Endometrium (tissue), 2 donors: ENCODE data around the gene SLC44A5.
"Not testable (repeated sequence)": the region's sequence is repeated elsewhere in the genome, so short reads cannot be mapped to it uniquely, and the experiment has no call there.

Experiments
- FAIRE-seq: peaks from 2 replicates; lab custom pipeline; 2012; peaks lifted over from hg19 to GRCh38; lab: Jason Lieb, UNC
- donor health status: control.
- donor health status: control.

SLC44A5 gene

DNA sequence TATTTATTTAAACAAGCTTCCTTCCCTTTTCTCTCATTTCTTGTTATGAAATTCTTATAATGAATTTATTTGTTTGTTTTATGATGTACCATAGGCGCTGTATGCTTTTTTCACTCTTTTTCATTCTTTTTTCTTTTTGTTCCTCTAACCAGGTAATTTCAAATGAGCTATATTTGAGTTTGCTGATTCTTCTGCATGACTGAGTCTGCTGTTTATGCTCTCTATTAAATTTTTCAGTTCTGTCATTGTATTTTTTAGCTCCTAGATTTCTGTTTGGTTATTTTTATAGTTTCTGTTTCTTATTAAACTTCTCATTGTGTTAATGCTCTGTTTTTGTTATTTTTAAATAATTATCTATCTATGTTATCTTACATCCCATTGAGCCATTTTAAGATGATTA is 244.3 kb downstream of the SLC44A5 start:
- no peak for FAIRE-seq

DNA sequence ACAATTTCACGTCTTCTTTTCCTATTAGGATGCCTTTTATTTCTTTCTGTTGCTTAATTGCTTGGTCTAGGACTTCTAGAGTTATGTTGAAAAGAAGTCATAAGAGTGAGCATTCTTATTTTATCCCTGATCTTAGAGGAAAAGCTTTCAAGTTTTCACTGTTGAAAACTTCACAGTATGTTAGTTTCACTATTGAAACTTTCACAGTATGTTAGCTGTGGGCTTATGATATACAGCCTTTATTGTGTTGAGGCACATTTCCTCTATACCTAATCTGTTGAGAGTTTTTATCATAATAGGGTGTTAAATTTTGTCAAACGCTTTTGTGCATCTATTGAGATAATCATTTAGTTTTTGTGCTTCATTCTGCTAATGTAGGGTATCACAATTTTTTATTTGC is 249.7 kb downstream of the SLC44A5 start:
- no peak for FAIRE-seq

DNA sequence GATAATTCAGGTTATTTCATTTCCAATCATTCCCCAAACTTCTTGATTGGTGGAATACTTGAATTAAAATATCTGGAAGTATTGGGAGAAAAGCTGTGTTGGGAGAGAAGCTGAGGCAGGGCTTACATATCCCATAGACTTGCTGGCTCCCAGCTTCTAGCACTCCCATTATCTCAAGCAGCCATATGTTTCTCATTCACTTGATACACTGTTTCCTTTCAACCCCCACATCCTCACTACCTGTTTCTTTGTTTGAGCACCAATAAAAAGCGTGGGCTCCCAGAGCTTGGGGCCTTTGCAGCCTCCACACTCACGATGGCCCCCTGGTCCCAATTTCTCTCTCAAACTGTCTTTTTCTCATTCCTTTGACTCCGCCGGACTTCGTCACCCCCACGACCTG is 256.6 kb downstream of the SLC44A5 start:
- FAIRE-seq: not testable (repeated sequence)

DNA sequence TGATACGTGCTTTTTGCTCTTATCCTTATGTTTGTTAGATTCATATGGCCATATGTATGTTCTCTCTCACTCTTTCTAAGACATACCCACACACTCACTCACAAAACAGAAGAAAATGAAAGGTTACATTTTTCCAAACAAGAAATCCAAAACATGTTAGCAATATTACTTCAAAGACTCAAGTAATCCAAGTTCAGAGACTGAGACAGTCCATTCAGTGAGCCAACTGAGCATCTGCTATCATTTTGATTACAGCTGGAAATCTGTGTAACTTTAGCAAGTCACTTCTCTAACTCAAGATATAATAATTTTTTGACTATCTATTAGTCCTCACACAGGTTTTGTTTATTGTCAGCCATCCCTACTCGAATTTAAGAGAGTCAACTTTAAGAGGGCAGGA is 257.9 kb downstream of the SLC44A5 start:
- no peak for FAIRE-seq

DNA sequence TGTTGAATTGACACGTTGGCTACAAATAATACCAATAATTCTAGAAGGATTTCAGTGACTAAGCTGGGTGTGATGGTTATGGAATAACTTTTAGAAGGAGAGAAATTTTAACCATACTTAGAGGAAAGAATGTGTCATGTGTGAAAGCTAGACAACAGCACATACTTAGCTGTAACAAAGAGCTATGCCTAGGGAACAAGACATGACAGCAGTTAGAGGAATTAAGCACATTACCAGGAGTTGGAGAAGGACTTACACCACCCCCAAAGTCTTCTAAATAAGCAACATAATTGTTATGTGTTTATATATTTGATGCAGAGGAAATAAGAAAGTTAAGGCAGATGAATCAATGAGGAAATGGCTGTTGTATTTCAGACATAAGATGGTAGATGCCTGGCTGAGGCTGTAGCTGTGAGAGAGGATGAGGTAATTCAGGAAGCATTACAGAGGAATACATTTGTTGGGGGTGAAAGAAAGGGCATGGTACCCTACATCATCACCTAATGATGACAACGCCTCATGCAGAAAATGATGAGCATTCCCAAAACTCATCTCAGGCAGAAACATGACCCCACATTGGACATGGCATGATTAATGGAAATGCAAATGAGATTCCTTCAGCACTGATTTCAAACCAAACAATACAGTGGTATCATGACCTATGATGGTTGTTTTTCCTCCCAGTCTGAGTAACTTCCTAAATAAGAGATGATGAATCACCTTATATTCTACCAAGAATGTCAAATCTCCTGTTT is 265.2 kb downstream of the SLC44A5 start:
- FAIRE-seq: no peak

DNA sequence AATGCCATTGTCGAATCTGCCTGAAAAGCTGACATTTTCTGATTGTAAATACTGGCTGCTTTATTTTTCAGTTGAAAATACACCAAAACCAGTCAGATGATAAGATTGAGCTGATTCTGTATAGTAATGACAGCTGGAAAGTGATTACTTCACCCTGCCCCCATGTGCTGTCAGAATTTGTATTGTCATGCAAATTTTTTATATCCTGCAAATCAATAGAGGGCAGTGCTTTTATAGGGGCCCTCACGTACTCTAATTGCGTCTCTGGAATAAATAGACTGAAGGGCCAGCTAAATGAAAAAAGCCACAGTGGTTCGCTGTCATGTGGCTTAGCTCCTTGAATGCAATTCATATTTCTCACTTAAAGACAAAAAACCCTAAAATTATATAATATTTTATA is 268.1 kb downstream of the SLC44A5 start:
- no peak for FAIRE-seq

DNA sequence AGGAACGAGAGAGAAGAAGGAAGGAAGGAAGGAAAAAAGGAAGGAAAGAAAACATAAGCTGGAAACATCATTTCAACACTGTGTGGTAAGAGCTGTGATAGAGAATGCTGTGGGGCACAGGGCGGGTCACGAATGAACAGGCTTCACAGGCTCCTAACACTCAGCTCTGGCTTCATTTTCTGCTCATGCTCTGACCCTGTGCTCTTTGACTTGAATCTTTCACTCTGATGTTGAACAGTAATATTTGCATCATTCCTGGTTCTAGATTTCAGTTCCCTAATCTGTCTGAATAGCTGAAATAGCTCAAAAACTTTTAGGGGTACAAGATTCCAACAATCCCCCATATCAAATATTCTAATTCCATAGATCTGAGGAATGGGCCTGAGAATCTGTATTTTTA is 269.4 kb downstream of the SLC44A5 start:
- FAIRE-seq: no peak

DNA sequence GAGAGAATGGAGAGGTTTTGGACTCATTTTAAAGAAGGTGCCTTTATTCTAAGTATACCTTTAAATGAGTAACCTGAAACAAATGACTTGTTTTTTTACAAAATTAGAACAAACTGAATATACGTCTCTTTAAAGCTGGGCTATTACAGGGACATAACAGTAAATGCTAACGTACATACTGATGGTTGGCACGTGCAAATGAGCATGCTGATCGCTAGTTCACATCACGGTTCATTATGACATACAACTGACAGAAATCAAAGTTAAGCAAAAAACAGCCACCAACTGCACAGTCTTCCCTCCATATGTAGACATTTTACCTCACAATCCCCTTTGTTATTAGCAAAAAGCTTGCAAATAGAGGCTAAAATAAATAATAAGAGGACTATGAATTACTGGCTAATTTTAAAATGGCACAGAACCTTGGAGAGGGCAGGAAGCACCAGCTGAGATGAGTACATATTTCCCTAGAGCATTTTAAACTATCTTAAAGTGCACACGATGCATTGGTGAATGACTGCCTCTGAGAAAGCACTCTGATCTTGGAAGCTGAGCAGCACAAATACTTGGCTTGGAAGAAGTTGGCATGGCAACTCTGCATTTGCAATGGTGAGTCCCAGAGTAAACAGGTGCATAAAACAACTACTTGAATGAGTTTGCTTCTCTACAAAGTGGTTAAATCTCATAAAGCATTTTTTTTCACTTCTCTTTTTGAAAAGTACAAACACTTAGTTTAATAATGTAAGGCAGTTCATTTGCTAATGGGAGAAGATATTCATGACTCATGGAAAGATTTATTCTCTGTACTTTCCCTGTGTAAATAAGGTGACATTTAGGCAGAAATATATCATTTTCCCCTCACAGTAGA is 272.1 kb downstream of the SLC44A5 start:
- no peak for FAIRE-seq

DNA sequence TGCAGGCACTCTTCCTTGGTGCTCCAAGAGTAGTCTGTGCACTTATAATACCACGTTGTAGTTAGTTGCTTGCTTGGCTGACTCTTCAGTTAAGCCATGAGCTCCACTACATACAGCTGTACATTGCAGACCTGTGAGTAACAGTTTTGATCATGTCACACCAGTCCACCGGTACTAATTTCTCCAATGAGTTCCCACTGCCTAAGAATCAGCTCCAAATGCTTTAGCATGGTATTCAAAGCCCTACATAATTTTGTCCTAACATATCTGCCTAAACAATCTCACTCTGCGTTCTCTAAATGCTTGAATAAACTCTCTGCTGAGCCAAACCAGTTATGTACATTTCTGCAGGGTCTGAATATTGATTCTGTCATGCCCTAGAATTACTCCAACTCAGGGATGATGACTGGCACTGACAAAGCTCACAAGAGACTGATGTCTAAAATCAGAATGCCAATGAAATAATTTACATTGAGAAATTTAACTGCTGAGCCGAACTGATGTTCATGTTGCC is 276.0 kb downstream of the SLC44A5 start:
- FAIRE-seq: no peak

DNA sequence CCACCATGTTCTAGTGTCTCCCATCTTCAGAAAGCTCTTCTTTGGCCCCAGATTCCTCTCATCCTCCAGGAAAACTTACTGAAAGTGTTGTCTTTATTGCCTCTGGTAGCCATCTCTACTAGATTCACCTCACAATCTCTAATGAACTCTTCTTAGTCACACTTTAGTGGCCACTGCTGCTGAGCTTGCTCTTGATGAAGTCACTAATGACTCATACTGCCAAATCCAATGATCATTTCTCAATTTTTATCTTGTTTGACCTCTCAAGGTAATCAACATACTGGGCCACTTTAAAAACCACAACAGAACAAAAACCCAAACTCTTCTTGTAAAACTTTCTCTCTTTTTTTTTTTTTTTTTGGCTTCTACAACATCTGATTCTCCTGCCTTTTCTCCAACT is 280.3 kb downstream of the SLC44A5 start:
- FAIRE-seq: no peak

DNA sequence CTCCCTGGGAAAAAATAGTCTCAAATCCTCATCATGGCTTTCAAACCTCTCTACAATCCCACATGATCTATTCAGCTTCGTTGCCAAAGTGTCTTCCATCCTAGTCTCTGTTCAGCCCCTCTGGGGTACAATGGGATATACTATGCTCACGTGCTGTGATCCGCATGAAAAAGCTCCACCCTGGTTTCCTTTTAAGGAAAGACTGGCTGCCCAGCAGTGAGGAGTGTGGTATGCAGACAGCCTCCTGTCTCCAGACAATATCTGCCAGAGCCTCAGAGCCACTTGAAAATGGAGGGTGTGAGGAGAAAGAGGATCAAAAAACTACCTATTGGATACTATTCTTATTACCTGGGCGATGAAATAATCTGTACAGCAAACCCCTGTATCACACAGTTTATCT is 282.2 kb downstream of the SLC44A5 start:
- FAIRE-seq: no peak

DNA sequence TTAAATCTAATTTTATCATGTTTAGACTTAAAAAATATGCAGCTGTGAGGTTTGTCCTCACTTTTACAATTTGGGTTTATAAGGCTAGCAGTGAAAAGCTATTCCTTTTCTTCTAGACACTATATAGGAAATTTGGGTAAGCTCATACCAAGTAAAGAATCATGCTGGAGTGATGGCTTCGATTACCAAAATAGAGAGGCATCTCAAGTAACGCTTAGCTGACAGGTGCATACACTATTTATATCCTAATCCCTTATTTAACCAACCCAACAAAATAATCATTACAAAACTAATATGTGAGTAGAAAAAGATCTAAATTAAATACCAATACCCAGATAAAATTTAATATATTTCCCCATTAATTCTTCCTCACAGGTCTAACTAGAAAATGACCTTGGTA is 283.5 kb downstream of the SLC44A5 start:
- FAIRE-seq: no peak

DNA sequence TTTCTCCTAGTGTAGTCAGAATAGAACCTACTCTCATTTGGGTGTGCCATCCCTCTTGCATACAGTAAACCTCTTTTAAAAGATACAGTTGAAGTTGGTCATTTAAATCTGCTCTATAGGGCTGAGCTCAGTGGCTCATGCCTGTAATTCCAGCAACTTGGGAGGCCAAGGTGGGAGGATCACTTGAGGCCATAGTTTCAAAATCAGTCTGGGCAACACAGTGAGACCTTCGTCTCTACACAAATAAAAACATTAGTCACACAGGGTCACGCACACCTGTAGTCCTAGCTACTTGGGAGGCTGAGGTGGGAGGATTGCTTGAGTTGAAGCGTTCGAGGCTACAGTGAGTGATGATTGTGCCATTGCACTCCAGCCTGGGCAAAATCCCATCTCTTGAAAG is 292.9 kb downstream of the SLC44A5 start:
- no peak for FAIRE-seq

DNA sequence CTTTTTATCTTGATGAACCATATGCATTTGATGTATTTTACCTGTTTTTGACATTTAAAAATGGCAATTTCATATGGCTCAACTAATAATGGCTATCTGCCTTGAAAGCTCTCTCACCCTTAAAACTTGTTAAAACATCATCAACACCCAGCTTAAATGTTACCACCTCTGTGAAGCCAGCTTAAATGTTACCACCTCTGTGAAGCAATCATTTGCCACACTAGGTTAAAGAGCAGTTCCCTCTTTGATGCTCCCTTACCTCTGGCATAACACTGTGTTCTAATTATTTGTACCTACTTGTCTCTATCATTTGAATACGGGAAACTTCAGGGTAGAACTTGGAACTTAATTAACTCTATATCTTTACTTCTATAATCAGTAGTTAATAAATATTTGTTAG is 294.7 kb downstream of the SLC44A5 start:
- no peak for FAIRE-seq

DNA sequence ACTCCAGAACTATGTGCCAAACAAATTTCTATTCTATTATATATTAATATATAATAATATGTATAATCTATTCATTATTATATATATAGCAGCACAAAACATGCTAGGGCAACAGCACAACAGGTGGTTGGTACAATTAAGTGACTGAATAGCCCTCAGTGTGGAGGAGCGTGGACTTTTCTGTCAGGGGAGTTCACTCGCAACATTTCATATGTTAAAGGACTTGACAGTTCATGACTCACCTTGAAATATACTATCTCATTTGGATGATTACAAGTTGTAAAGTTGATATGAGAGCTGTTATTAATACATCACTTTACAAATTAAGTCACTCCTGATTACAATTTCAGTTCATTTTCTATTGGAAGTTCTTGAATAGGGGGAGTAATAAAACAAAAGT is 298.3 kb downstream of the SLC44A5 start:
- FAIRE-seq: no peak

DNA sequence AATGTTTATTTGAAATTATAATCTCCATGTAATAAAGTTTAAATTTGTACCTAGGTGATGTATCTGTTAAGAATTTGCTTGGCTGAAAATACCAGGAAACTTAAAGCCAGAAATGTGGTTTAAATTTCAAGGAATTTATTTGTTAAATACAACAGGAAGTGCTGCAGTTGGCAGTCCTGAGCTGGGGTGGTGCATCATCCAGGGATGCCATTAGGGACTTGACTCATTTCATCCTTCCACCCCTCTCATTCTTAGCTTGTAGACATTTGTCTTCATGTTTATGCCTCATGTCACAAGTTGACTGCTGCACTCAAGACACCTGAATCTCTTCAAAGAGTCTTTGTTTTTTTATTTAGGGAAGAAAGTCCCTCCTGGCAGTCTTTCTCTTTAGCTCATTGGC is 300.8 kb downstream of the SLC44A5 start:
- no peak for FAIRE-seq

DNA sequence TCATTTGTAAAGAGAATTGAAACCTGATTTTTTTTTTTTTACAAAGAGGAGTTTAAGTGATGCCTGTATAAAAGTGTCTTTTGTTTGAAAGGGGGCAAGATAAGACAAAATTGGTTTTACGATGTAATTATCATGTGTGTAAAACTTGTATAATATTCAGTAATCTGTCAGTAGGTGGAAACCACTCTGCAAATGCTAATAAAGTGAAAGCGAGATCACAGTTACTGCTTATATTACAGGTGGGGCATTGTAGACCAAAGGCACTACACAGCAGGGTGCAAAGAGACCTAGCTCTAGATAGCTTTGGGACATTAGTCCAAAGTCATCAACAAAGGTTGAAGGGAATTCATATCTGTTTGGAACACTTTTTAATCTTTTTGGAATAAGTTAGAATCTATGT is 302.5 kb downstream of the SLC44A5 start:
- no peak for FAIRE-seq

DNA sequence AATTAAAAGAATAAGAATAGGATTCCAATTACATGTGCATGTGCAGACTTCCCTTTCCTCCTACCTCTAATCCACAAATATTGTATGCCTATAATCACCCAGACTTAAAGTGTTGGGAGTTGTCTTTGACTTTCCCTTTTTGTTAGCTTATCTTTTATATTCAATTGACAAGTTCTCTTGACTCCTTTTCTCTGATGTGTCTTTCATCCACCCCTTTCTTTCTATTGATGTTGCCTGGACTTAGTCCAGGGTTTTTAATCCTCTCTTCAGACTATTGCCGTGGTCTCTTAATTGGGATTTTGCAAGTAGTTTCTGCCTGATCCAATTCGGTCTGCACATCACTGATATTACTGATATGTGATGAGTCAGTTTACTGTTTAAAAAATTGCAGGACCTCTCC is 305.9 kb downstream of the SLC44A5 start:
- no peak for FAIRE-seq

DNA sequence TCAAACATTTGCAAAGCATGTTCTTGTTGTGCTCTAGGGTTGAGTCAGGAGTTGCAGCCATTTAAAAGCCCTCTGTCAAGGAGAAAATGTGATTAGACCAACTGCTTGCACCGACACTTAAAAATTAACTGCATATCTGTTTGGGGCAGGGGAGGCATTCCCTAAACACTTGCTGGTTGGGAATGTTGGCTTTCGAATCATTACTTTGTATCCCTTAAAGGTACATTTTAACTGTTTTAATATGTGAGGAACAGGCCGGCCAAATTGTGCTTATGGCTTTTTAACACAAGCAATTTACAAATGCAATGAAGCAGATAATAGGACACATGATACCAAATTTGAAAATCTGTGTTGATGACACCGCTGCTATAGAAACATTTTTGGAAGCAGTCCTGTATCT is 317.6 kb downstream of the SLC44A5 start:
- no peak for FAIRE-seq

DNA sequence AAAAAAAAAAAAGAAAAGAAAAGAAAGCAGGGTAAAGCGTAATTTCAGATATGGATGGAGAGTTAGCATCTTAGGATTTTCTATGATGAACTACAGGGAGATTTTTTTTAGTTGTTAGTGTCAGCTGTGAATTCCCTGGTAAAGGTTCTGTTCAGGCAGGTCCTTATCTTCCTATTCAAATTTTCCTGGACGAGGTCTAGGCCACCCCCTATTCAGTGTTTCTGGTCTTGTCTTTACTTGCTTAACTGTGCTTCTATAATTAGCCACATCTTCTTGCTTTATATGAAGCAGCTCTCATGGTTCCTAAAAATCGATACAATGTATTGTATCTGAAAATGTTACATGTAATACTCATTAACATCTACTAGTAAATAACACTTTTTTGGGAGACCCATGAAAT is 318.9 kb downstream of the SLC44A5 start:
- no peak for FAIRE-seq

DNA sequence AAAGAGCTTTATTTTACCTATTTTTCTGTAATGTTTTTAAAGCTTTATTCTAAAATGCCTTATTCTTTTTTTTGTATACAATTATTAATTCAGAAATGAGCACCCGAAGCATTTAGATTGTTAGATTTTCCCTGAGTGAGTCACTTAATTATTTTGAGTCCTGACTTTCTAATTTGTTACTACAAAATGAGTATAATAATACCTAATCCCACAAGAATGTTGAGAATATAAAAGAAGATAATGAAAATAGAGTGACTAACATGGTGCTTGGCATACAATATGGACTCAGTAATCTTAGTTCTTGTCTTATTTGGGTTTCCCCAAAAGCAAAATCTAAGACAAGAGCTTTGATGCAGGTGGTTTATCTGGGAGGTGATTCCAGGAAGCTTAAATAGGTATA is 334.5 kb downstream of the SLC44A5 start:
- FAIRE-seq: no peak

DNA sequence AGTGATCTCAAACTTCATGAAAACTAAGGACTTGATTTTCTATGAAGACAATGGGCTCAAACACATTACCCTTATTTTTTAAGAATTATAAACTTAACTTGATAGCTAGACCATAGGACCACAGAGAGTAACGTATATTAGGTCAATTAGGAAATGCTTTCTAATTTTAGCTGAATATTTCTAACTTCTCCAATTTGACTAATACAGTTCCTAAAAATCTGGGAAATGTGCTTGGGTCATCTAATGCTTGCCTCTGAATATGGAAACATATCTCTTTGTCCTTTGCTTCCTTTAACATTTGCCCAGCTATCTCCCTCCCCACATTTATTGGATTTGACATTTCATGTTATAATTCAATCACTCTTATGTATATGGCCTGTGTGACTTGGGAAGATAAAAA is 335.3 kb downstream of the SLC44A5 start:
- FAIRE-seq: no peak

DNA sequence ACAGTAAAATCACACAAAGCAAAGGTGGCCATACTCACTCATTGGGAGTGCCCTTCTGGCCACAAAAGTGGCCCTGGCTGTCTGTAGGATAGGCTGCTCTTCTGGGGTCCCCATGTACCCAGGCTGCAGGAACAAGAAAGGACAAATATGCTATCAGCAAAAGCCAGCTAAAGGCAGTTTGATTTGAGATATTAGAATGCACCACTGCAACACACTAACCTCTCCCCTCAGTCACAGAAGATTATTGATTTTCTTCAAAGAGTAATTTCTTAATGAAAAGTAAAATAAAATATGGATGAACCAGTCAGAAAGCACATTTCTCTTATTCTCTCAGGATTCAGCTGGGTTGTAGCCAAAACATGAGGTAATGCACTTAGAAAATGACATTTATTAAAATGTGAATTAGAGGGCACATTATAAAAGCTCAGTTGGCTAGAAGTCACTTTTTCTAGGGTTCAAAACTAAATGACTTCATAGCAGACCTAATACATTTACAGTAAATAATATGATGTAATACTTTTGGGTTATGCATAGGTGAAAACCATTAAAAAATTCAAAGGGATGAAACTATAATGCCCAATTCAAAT is 335.9 kb downstream of the SLC44A5 start:
- no peak for FAIRE-seq
